Osteocyte (in vitro differentiated cells): ENCODE measurements around the gene NTN1. TPM values are rescaled to one million over a fixed set of nuclear protein-coding genes. Genes with fewer than 3 reads are reported as not detected.

Source experiments
- DNase-seq: peaks from one replicate; pipeline ENCODE4 v3.0.0; 2021; ENCODE audit warnings: mixed read lengths; ENCODE audit not compliant: unreplicated experiment; ENCODE audit errors: extremely low spot score
- H3K27ac Mint-ChIP-seq: one replicate; pipeline ENCODE4 v1.8.0; 2021; ENCODE audit warnings: mild to moderate bottlenecking, mixed read lengths; ENCODE audit not compliant: unreplicated experiment
- H3K27me3 Mint-ChIP-seq: one replicate; pipeline ENCODE4 v1.8.0; 2021; ENCODE audit warnings: mixed read lengths; ENCODE audit not compliant: unreplicated experiment
- H3K36me3 Mint-ChIP-seq: one replicate; pipeline ENCODE4 v1.8.0; 2021; ENCODE audit warnings: mixed read lengths; ENCODE audit not compliant: unreplicated experiment
- H3K4me1 Mint-ChIP-seq: one replicate; pipeline ENCODE4 v1.8.0; 2021; ENCODE audit warnings: mixed read lengths; ENCODE audit not compliant: unreplicated experiment
- H3K4me3 Mint-ChIP-seq: one replicate; pipeline ENCODE4 v1.8.0; 2021; ENCODE audit warnings: mild to moderate bottlenecking, moderate library complexity, mixed read lengths; ENCODE audit not compliant: unreplicated experiment
- H3K9me3 Mint-ChIP-seq: one replicate; pipeline ENCODE4 v1.8.0; 2021; ENCODE audit warnings: mixed read lengths; ENCODE audit not compliant: unreplicated experiment
- CTCF ChIP-seq: fragments of 200-600 bp; sonication (generic); IDR thresholded peaks from 2 replicates; pipeline ENCODE4 v1.5.0; 2021; ENCODE audit warnings: antibody characterized with exemption, mild to moderate bottlenecking, moderate library complexity
- total RNA-seq: library from RNA; stranded (reverse); gene quantifications from 2 replicates; pipeline ENCODE4 v1.2.1, GENCODE V29; 2021

Gene NTN1
- total RNA-seq, 1 donor from 2014 or later, result 21.4 TPM

GRCh38 chr17:9269350-9270035 is 248.2 kb downstream of the NTN1 start:
- Mint-ChIP-seq H3K4me3 (no peak overlapping the region), H3K9me3 (no peaks in the 10 kb centered on the region), H3K27me3 (no peaks in the 10 kb centered on the region), H3K27ac (no peak overlapping the region), H3K4me1 (peaks cover 9% of the 10 kb centered on the region), H3K36me3 (peaks cover 3% of the 10 kb centered on the region)
- TF ChIP-seq CTCF, result no peak
- no peak for DNase-seq

DNA sequence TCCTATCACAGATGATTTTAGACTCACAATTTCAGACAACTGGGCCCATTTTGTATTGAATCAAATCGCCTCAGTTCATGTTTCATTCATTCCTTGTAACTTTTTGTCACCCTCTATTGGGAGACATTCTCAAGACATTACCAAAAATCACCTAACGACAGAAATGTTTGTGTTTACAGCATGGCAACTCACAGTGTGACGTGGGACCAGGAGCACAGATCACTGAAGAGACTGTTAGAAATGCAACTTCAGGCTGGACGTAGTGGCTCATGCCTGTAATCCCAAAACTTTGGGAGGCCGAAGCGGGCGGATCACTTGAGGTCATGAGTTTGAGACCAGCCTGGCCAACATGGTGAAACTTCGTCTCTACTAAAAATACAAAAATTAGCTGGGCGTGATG is 249.6 kb downstream of the NTN1 start:
- TF ChIP-seq CTCF, result no peak
- no peak overlapping the region for H3K27ac Mint-ChIP-seq
- H3K27me3 Mint-ChIP-seq, result no peaks in the 10 kb centered on the region
- H3K36me3 Mint-ChIP-seq, result peaks cover 3% of the 10 kb centered on the region
- H3K4me3 Mint-ChIP-seq, result no peak overlapping the region
- no peak for DNase-seq
- H3K9me3 Mint-ChIP-seq, result no peaks in the 10 kb centered on the region
- H3K4me1 Mint-ChIP-seq, result peaks cover 9% of the 10 kb centered on the region

DNA sequence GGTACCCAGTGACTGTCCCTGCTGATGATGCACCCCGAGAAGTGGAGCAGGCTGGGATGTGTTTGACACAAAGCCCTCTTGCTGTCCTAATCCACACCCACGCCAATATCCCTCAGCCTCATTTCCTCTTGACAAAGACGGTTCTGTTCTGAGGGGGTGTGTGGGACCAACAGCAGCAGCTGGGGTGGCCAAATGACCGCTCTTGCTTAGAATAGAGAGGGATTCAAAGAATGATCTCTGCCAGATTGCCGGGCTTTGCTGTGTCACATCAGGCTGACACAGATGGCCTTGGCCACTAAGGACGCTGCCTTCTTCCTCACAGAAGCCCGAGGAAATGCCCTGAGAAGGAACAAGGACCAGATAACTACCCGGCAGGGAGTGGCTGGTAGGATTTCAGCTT is 250.7 kb downstream of the NTN1 start:
- no peak for DNase-seq
- H3K36me3 Mint-ChIP-seq, result peaks cover 3% of the 10 kb centered on the region
- H3K9me3 Mint-ChIP-seq, result no peaks in the 10 kb centered on the region
- no peak overlapping the region for H3K4me3 Mint-ChIP-seq
- no peak overlapping the region for H3K27ac Mint-ChIP-seq
- no peak for TF ChIP-seq CTCF
- H3K4me1 Mint-ChIP-seq, result peaks cover 9% of the 10 kb centered on the region
- H3K27me3 Mint-ChIP-seq, result no peaks in the 10 kb centered on the region

- H3K27ac Mint-ChIP-seq, result no peak overlapping the region
These were observed 251.3 kb downstream of the NTN1 start for GRCh38 chr17:9272501-9273200.

More at GRCh38 chr17:9272501-9273200, 251.3 kb downstream of the NTN1 start:
- no peak for DNase-seq
- Mint-ChIP-seq H3K4me3 (no peak overlapping the region), H3K27me3 (no peaks in the 10 kb centered on the region), H3K4me1 (peaks cover 9% of the 10 kb centered on the region), H3K36me3 (no peaks in the 10 kb centered on the region), H3K9me3 (no peaks in the 10 kb centered on the region)
- no peak for TF ChIP-seq CTCF
